OCI-LY3 (cell line): ENCODE measurements around the gene UGT2B15.

Experiments
- EZH2phosphoT487 ChIP-seq: fragments of 200-600 bp; shearing (Covaris generic); IDR thresholded peaks from 2 replicates; pipeline ENCODE4 v1.6.1; 2018; ENCODE audit warnings: antibody characterized with exemption, mixed run types, low read depth
- TF ChIP-seq, protein P1 (sequence below): fragments of 200-600, 300-600 bp; sonication (generic); IDR thresholded peaks from 2 replicates; pipeline ENCODE4 v1.5.1; 2014; ENCODE audit warnings: antibody characterized with exemption, low read length, low read depth

DNA sequence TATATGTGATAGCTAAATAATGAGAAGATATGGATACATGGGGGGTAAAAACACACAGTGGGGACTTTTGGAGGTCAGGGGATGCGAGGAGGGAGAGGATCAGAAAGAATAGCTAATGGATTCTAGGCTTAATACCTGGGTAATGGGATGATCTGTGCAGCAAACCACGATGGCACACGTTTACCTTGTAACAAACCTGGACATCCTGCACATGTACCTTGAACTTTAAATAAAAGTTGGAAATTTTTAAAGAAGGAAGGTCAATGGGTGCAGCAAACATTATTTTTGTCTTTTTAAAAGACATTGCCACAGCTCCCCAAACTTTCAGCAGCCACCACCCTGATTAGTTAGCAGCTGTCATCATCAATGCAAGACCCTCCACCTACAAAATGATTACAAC lies 29.7 kb upstream of the UGT2B15 start:
- TF ChIP-seq, protein P1, sequence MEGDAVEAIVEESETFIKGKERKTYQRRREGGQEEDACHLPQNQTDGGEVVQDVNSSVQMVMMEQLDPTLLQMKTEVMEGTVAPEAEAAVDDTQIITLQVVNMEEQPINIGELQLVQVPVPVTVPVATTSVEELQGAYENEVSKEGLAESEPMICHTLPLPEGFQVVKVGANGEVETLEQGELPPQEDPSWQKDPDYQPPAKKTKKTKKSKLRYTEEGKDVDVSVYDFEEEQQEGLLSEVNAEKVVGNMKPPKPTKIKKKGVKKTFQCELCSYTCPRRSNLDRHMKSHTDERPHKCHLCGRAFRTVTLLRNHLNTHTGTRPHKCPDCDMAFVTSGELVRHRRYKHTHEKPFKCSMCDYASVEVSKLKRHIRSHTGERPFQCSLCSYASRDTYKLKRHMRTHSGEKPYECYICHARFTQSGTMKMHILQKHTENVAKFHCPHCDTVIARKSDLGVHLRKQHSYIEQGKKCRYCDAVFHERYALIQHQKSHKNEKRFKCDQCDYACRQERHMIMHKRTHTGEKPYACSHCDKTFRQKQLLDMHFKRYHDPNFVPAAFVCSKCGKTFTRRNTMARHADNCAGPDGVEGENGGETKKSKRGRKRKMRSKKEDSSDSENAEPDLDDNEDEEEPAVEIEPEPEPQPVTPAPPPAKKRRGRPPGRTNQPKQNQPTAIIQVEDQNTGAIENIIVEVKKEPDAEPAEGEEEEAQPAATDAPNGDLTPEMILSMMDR = no peak
- TF ChIP-seq EZH2phosphoT487 = no peak
